Measurements from ENCODE around the gene RAMACL.

GRCh38 chr6:166561771-166562359, 24.6 kb downstream of the RAMACL start:
- TF ChIP-seq CTCF (IDR thresholded peaks at IDR 0.05; ENCODE audit: insufficient read depth, low read depth, low read length), result no peak
- no peak for TF ChIP-seq EZH2 (IDR thresholded peaks at IDR 0.05; ENCODE audit: insufficient read depth, low read length)

Data from astrocyte (in vitro differentiated cells and primary cell).